H1 (cell line): ENCODE measurements around the gene PODN. TPM values are rescaled to one million over a fixed set of nuclear protein-coding genes. Genes with fewer than 3 reads are reported as not detected.

Experiments used
- CTCF ChIA-PET: fragments of 300-600 bp; sonication (Branson Sonifier 250); formaldehyde crosslinking; loops from one replicate; lab custom pipeline; 2021; ENCODE audit not compliant: partially characterized antibody; lab: Charles Lee
- POLR2A ChIA-PET: fragments of 300-600 bp; sonication (Branson Sonifier 250); formaldehyde crosslinking; loops from one replicate; lab custom pipeline; 2021; ENCODE audit warnings: inconsistent platforms; ENCODE audit not compliant: partially characterized antibody; lab: Charles Lee
- DNase-seq, 2 experiments: peaks; one replicate each; pipeline versions ENCODE4 v3.0.0 to v3.0.0-alpha.2; 2010 to 2022; ENCODE audit warnings: low spot score in 2 of 2, low read depth in 1 of 2, mixed read lengths in 1 of 2
- FAIRE-seq: peaks from 2 replicates; lab custom pipeline; 2011; peaks lifted over from hg19 to GRCh38; lab: Jason Lieb, UNC
- H2AFZ ChIP-seq: 2 replicates; pipeline ENCODE4 v1.8.1; 2012; ENCODE audit warnings: low read length, inconsistent platforms
- H2AK5ac ChIP-seq: 2 replicates; pipeline ENCODE4 v1.6.1; 2013; ENCODE audit warnings: low read depth, low read length
- H2BK120ac ChIP-seq: replicated peaks from 2 replicates; pipeline ENCODE3; 2013; ENCODE audit warnings: low read depth, low read length, inconsistent platforms
- H2BK12ac ChIP-seq: 2 replicates; pipeline ENCODE4 v1.6.1; 2013; ENCODE audit warnings: low read depth, low read length
- H2BK15ac ChIP-seq: 2 replicates; pipeline ENCODE4 v1.6.1; 2013; ENCODE audit warnings: low read length
- H2BK20ac ChIP-seq: 2 replicates; pipeline ENCODE4 v1.6.1; 2013; ENCODE audit warnings: low read length
- H2BK5ac ChIP-seq: 2 replicates; pipeline ENCODE4 v1.6.1; 2013; ENCODE audit warnings: low read depth, low read length
- H3K14ac ChIP-seq: 2 replicates; pipeline ENCODE4 v1.6.1; 2013; ENCODE audit warnings: inconsistent platforms; ENCODE audit not compliant: insufficient read length
- H3K18ac ChIP-seq: 2 replicates; pipeline ENCODE4 v1.6.1; 2013; ENCODE audit warnings: low read length; ENCODE audit errors: extremely low read depth
- H3K23ac ChIP-seq: 2 replicates; pipeline ENCODE4 v1.6.1; 2013; ENCODE audit warnings: inconsistent platforms; ENCODE audit not compliant: insufficient read length
- H3K23me2 ChIP-seq: 2 replicates; pipeline ENCODE4 v1.6.1; 2013; ENCODE audit warnings: low read depth, low read length
- H3K27ac ChIP-seq: 2 replicates; pipeline ENCODE4 v1.6.1; 2011; ENCODE audit warnings: low read depth, low read length, inconsistent platforms
- H3K27me3 ChIP-seq, 4 experiments: replicated peaks in 1 of 4; 1 replicate in 1 of 4; 2 replicates in 3 of 4; pipeline versions ENCODE4 v1.6.1 to v1.8.1; 2011 to 2013; ENCODE audit warnings: low read length in 3 of 4, mild to moderate bottlenecking in 3 of 4, inconsistent platforms in 2 of 4, mixed read lengths in 2 of 4, moderate library complexity in 1 of 4; ENCODE audit not compliant: control insufficient read depth in 3 of 4, insufficient read depth in 3 of 4; ENCODE audit errors: extremely low read depth in 1 of 4
- H3K36me3 ChIP-seq, 4 experiments: 2 replicates each; pipeline versions ENCODE4 v1.6.1 to v1.8.1; 2011 to 2013; ENCODE audit warnings: mild to moderate bottlenecking in 4 of 4, low read length in 3 of 4, moderate library complexity in 2 of 4, control low read depth in 1 of 4, inconsistent platforms in 1 of 4; ENCODE audit not compliant: insufficient read depth in 4 of 4, control insufficient read depth in 2 of 4
- H3K4ac ChIP-seq: replicated peaks from 2 replicates; pipeline ENCODE3; 2013; ENCODE audit warnings: low read length, low read depth, mixed read lengths, inconsistent platforms; ENCODE audit not compliant: insufficient read length
- H3K4me1 ChIP-seq, 4 experiments: replicated peaks in 1 of 4; 1 replicate in 1 of 4; 2 replicates in 3 of 4; pipeline versions ENCODE4 v1.6.1 to v1.8.1; 2011 to 2013; ENCODE audit warnings: low read length in 3 of 4, inconsistent platforms in 2 of 4, mixed read lengths in 1 of 4; ENCODE audit not compliant: insufficient read depth in 4 of 4, control insufficient read depth in 3 of 4
- H3K4me2 ChIP-seq, 2 experiments: 2 replicates each; pipeline versions ENCODE4 v1.6.1 to v1.8.1; 2011 to 2013; ENCODE audit warnings: low read depth in 2 of 2, low read length in 2 of 2, control low read depth in 1 of 2, inconsistent platforms in 1 of 2, mild to moderate bottlenecking in 1 of 2; ENCODE audit not compliant: insufficient read depth in 1 of 2
- H3K4me3 ChIP-seq, 4 experiments: fragments of 200-600, 300-600 bp in 1 of 4; sonication (generic), shearing (Covaris generic), sonication (Bioruptor Twin) in 1 of 4; 2 replicates each; pipeline versions ENCODE4 v1.5.1 to v1.8.1; 2011 to 2016; ENCODE audit warnings: low read length in 4 of 4, low read depth in 3 of 4, control low read depth in 2 of 4, inconsistent platforms in 2 of 4, mild to moderate bottlenecking in 2 of 4, mixed read lengths in 1 of 4, moderate library complexity in 1 of 4; ENCODE audit not compliant: insufficient read depth in 2 of 4; ENCODE audit errors: extremely low read depth in 1 of 4
- H3K56ac ChIP-seq: replicated peaks from 2 replicates; pipeline ENCODE3; 2013; ENCODE audit warnings: low read depth, mild to moderate bottlenecking, mixed read lengths, low read length, inconsistent platforms; ENCODE audit not compliant: insufficient read length
- H3K79me1 ChIP-seq: 2 replicates; pipeline ENCODE4 v1.6.1; 2013; ENCODE audit warnings: low read depth, low read length, control low read depth
- H3K79me2 ChIP-seq, 2 experiments: 2 replicates each; pipeline versions ENCODE4 v1.6.1 to v1.8.1; 2012 to 2013; ENCODE audit warnings: low read length in 2 of 2, mild to moderate bottlenecking in 2 of 2, inconsistent platforms in 1 of 2; ENCODE audit not compliant: insufficient read depth in 2 of 2, control insufficient read depth in 1 of 2
- H3K9ac ChIP-seq, 4 experiments: replicated peaks in 1 of 4; 1 replicate in 1 of 4; 2 replicates in 3 of 4; pipeline versions ENCODE4 v1.6.1 to v1.8.1; 2011 to 2013; ENCODE audit warnings: low read depth in 3 of 4, low read length in 3 of 4, control low read depth in 2 of 4, mild to moderate bottlenecking in 2 of 4, moderate library complexity in 2 of 4, inconsistent platforms in 1 of 4; ENCODE audit errors: extremely low read depth in 1 of 4
- H3K9me3 ChIP-seq, 2 experiments: 2 replicates each; pipeline versions ENCODE4 v1.6.1 to v1.8.1; 2012 to 2013; ENCODE audit warnings: mild to moderate bottlenecking in 2 of 2, moderate library complexity in 2 of 2, control low read depth in 1 of 2, inconsistent platforms in 1 of 2, low read depth in 1 of 2, low read length in 1 of 2, mixed read lengths in 1 of 2; ENCODE audit not compliant: insufficient read depth in 2 of 2
- H4K20me1 ChIP-seq, 2 experiments: replicated peaks in 1 of 2; 2 replicates each; pipeline versions ENCODE3 to v1.8.1; 2011 to 2013; ENCODE audit warnings: inconsistent platforms in 2 of 2, low read length in 2 of 2, mild to moderate bottlenecking in 1 of 2; ENCODE audit not compliant: insufficient read depth in 2 of 2, control insufficient read depth in 1 of 2
- H4K5ac ChIP-seq: 2 replicates; pipeline ENCODE4 v1.6.1; 2013; ENCODE audit warnings: low read length, low read depth, mixed read lengths, inconsistent platforms; ENCODE audit not compliant: insufficient read length
- H4K8ac ChIP-seq: 2 replicates; pipeline ENCODE4 v1.8.0; 2013; ENCODE audit warnings: mild to moderate bottlenecking, moderate library complexity, low read length, inconsistent platforms; ENCODE audit not compliant: insufficient read depth; ENCODE audit errors: extremely low read depth
- H4K91ac ChIP-seq: replicated peaks from 2 replicates; pipeline ENCODE3; 2013; ENCODE audit warnings: low read length, mixed read lengths, inconsistent platforms; ENCODE audit not compliant: insufficient read length
- BCL11A ChIP-seq, 2 experiments: IDR thresholded peaks; one replicate each; pipeline ENCODE4 v1.6.1; 2011; ENCODE audit warnings: low read depth in 2 of 2, low read length in 2 of 2, mild to moderate bottlenecking in 2 of 2
- CTBP2 ChIP-seq: IDR thresholded peaks from 2 replicates; pipeline ENCODE4 v1.7.0; 2011; ENCODE audit warnings: borderline replicate concordance, mild to moderate bottlenecking, moderate library complexity, mixed read lengths, low read length; ENCODE audit not compliant: insufficient read depth, insufficient read length
- E2F6 ChIP-seq: IDR thresholded peaks from 2 replicates; pipeline ENCODE4 v1.6.1; 2012; ENCODE audit warnings: inconsistent platforms
- EGR1 ChIP-seq: IDR thresholded peaks from 2 replicates; pipeline ENCODE4 v1.6.1; 2011; ENCODE audit warnings: low read depth, low read length, borderline replicate concordance
- NANOG ChIP-seq: IDR thresholded peaks from 2 replicates; pipeline ENCODE4 v1.6.1; 2011; ENCODE audit warnings: low read length, low read depth, mild to moderate bottlenecking, inconsistent platforms; ENCODE audit not compliant: insufficient read depth, poor library complexity, severe bottlenecking
- NRF1 ChIP-seq: IDR thresholded peaks from 2 replicates; pipeline ENCODE4 v1.6.1; 2011; ENCODE audit warnings: mild to moderate bottlenecking, low read depth, low read length, improper control_type of control experiment
- POLR2AphosphoS5 ChIP-seq: IDR thresholded peaks from 2 replicates; pipeline ENCODE4 v1.6.1; 2011; ENCODE audit warnings: low read depth, low read length
- RNF2 ChIP-seq: fragments of 200-900, 300-1000 bp; sonication (generic); IDR thresholded peaks from 2 replicates; pipeline ENCODE4 v1.7.1; 2016; ENCODE audit warnings: borderline replicate concordance, low read depth, mild to moderate bottlenecking, antibody characterized with exemption, low read length; ENCODE audit not compliant: poor library complexity, severe bottlenecking; ENCODE audit errors: missing control alignments
- SP2 ChIP-seq: IDR thresholded peaks from 2 replicates; pipeline ENCODE4 v1.6.1; 2012; ENCODE audit warnings: mild to moderate bottlenecking, low read length, inconsistent platforms
- TBP ChIP-seq: IDR thresholded peaks from 2 replicates; pipeline ENCODE4 v1.6.1; 2011; ENCODE audit warnings: low read depth, low read length, improper control_type of control experiment
- YY1 ChIP-seq: IDR thresholded peaks from 2 replicates; pipeline ENCODE4 v1.6.1; 2011; ENCODE audit warnings: low read depth, mild to moderate bottlenecking, low read length
- WGBS, 2 experiments: shearing (Covaris generic) in 1 of 2; methylation state at CpG; one replicate each; pipeline versions ENCODE4 v1.1.6 to v1.1.7; 2013 to 2015; ENCODE audit warnings: low lambda C conversion rate in 2 of 2, mixed read lengths in 2 of 2, inconsistent platforms in 1 of 2, low coverage in 1 of 2, missing lambda C conversion rate in 1 of 2; ENCODE audit not compliant: insufficient replicate concordance in 2 of 2, insufficient coverage in 1 of 2, insufficient read length in 1 of 2; ENCODE audit errors: extremely low coverage in 1 of 2, missing lambda C conversion rate in 1 of 2; 5-methylcytosine and 5-hydroxymethylcytosine counted together
- polyA plus RNA-seq, 7 experiments: library from polyadenylated mRNA; depleted of rRNA in 3 of 7; stranded (reverse) in 5 of 7; unstranded in 2 of 7; fragments of >200 nt in 5 of 7; fragments of 200-250 nt in 2 of 7; gene quantifications; 1 replicate in 5 of 7; 2 replicates in 1 of 7; 4 replicates in 1 of 7; pipeline versions ENCODE4 v1.2.1 to v1.2.3, GENCODE V29; 2011 to 2013; ENCODE audit warnings: missing spikeins in 2 of 7, mixed read lengths in 2 of 7
- total RNA-seq: library from RNA; stranded (reverse); fragmentation: NEBNext Ultra II Directional; extraction: Animal tissue kit (Norgen Biotek cat#: 25700); gene quantifications from 2 replicates; pipeline ENCODE4 v1.2.1, GENCODE V29; 2021

The PODN gene
- total and polyA plus RNA-seq, 2 of the 8 experiments (the other 6 are each of a cell fraction or from before 2014, with no cell fraction given): 0.11 to 0.17 TPM

GRCh38 chr1:53073287-53073686 is 11.3 kb downstream of the PODN start:
- no peak overlapping the region for H4K8ac ChIP-seq
- no peak overlapping the region for H3K56ac ChIP-seq
- no peak overlapping the region for H3K4ac ChIP-seq
- H3K23ac ChIP-seq: no peak overlapping the region
- no peak overlapping the region for H3K4me3 ChIP-seq
- H2AFZ ChIP-seq: no peak overlapping the region
- FAIRE-seq (no peak), DNase-seq (no peak)
- H2BK15ac ChIP-seq: no peak overlapping the region
- H3K27me3 ChIP-seq: no peaks in the 10 kb centered on the region; a peak in 2 of 7 replicates
- H3K4me2 ChIP-seq: no peak overlapping the region
- H2BK12ac ChIP-seq: no peak overlapping the region
- H3K18ac ChIP-seq: no peak overlapping the region
- no peak overlapping the region for H3K27ac ChIP-seq
- no peaks in the 10 kb centered on the region for H3K79me1 ChIP-seq
- peaks cover 2% of the 10 kb centered on the region; the same call in 1 of the 2 replicates for H3K23me2 ChIP-seq
- no peak overlapping the region for H2AK5ac ChIP-seq
- no peak overlapping the region for H3K9ac ChIP-seq
- H3K36me3 ChIP-seq: no peaks in the 10 kb centered on the region
- H3K79me2 ChIP-seq: no peaks in the 10 kb centered on the region
- no peak overlapping the region for H3K14ac ChIP-seq
- H3K9me3 ChIP-seq: no peaks in the 10 kb centered on the region
- H3K4me1 ChIP-seq: peaks cover 0 to 6% (median 0%) of the 10 kb centered on the region in 4 experiments; a peak in 2 of 7 replicates
- H4K91ac ChIP-seq: no peak overlapping the region
- 85% methylated on average over 7 of the region's 7 CpGs; no CpG with 5 or more reads in 1 of the 2 experiments for WGBS, 2 experiments
- no peaks in the 10 kb centered on the region for H4K20me1 ChIP-seq
- CTCF ChIA-PET: interaction anchor here (0.7 to 1.6 kb wide), 3 partner anchors 10 to 113 kb away, joined by 3 to 6 read pairs (median 3); no protein-coding TSS in a partner anchor
- no peak overlapping the region for H2BK120ac ChIP-seq
- H4K5ac ChIP-seq: no peak overlapping the region
- POLR2A ChIA-PET: no interaction called here
- no peak overlapping the region for H2BK5ac ChIP-seq
- H2BK20ac ChIP-seq: no peak overlapping the region
- TF ChIP-seq EGR1: no peak
- TF ChIP-seq BCL11A (IDR thresholded peaks at IDR 0.05; ENCODE audit: low read depth in 2 of 2, low read length in 2 of 2): no peak
- TF ChIP-seq E2F6: no peak
- TF ChIP-seq RNF2: no peak
- TF ChIP-seq NANOG: no peak
- TF ChIP-seq POLR2AphosphoS5: no peak
- TF ChIP-seq CTBP2: no peak
- no peak for TF ChIP-seq NRF1
- TF ChIP-seq SP2: no peak
- TF ChIP-seq YY1: no peak
- TF ChIP-seq TBP: no peak
